ENCODE data around the gene FMN1.

Gene FMN1

GRCh38 chr15:32908135-32908801, 286.2 kb downstream of the FMN1 start:
- Histone ChIP-seq H3K27me3 (ENCODE audit: low read depth, low read length) (no peaks in the 10 kb centered on the region), H3K4me3 (ENCODE audit: low read depth in 1 of 2, low read length in 2 of 2) (no peak overlapping the region), H3K9me3 (ENCODE audit: control insufficient read depth in 1 of 2, low read length in 2 of 2) (no peaks in the 10 kb centered on the region), H3K27ac (ENCODE audit: low read length) (peak overlapping the region; percentile 35), H3K4me1 (ENCODE audit: control insufficient read depth in 1 of 2, insufficient read depth in 2 of 2, low read length in 2 of 2) (peaks cover 4 to 7% of the 10 kb centered on the region in 2 donors), H3K36me3 (ENCODE audit: control insufficient read depth in 1 of 2, insufficient read depth in 2 of 2, low read length in 2 of 2) (no peaks in the 10 kb centered on the region)

DNA sequence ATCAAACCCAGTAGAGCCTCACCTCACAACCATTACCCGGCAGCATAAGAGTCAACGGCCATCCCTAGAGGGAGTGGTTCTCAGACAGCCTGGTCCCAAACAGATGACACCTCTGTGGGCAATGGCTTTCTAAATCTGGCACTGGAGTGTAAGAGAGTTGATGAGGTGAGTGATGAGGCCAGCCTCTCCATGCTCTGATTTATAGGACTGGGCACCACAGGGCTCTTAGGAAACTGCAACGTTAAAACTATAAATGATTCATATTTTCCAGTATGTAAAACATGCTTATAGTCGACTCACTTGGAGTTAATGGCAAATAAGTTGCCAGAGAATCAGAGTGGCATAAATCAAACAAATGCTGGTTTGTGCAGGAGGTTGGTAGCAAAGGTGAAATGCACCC, 289.0 kb downstream of the FMN1 start:
- no peaks in the 10 kb centered on the region for H3K27me3 ChIP-seq (ENCODE audit: low read depth, low read length)
- H3K9me3 ChIP-seq (ENCODE audit: control insufficient read depth in 1 of 2, low read length in 2 of 2): no peaks in the 10 kb centered on the region
- H3K4me3 ChIP-seq (ENCODE audit: low read depth in 1 of 2, low read length in 2 of 2): no peak overlapping the region
- no peaks in the 10 kb centered on the region for H3K36me3 ChIP-seq (ENCODE audit: control insufficient read depth in 1 of 2, insufficient read depth in 2 of 2, low read length in 2 of 2)
- H3K27ac ChIP-seq (ENCODE audit: low read length): no peak overlapping the region
- peaks cover 4 to 7% of the 10 kb centered on the region in 2 donors for H3K4me1 ChIP-seq (ENCODE audit: control insufficient read depth in 1 of 2, insufficient read depth in 2 of 2, low read length in 2 of 2)

GRCh38 chr15:32904448-32904847, 290.1 kb downstream of the FMN1 start:
- Histone ChIP-seq H3K27ac (ENCODE audit: low read length) (no peak overlapping the region), H3K27me3 (ENCODE audit: low read depth, low read length) (no peaks in the 10 kb centered on the region), H3K9me3 (ENCODE audit: control insufficient read depth in 1 of 2, low read length in 2 of 2) (no peaks in the 10 kb centered on the region), H3K36me3 (ENCODE audit: control insufficient read depth in 1 of 2, insufficient read depth in 2 of 2, low read length in 2 of 2) (no peaks in the 10 kb centered on the region), H3K4me1 (ENCODE audit: control insufficient read depth in 1 of 2, insufficient read depth in 2 of 2, low read length in 2 of 2) (peaks cover 4 to 7% of the 10 kb centered on the region in 2 donors), H3K4me3 (ENCODE audit: low read depth in 1 of 2, low read length in 2 of 2) (no peak overlapping the region)

DNA sequence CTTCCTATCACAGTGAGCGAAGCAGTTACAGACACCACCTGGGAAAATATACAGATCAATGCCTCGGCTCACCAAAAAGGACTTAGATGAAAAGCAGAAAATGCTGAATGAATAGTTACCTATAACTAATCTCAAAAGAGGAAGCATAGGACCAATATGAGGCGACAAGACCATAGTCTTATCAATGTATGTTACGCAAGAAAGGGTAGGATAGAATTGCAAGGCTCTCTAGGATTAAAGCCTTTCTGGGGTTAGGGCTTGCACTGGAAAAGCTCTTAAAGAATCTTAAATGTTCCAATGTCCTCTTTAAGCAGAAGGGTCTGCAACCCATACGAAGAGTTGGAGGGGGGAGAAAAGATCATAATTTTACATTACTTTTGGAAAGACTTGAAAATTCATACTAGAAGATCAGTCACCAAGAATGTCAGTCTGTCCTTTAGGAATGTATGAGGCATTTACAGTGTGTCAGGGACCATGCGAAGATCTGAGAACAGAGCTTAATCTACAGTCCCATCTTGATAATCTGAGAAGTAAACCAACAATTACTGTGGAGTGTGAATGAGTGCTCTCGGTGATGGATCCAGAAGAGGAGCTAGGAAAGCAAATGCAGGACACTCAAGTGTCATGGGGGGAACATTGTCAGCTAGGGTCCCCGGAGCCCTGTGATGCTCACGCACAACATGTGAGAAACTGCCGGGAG, 290.8 kb downstream of the FMN1 start:
- Histone ChIP-seq H3K27me3 (ENCODE audit: low read depth, low read length) (no peaks in the 10 kb centered on the region), H3K27ac (ENCODE audit: low read length) (no peak overlapping the region), H3K9me3 (ENCODE audit: control insufficient read depth in 1 of 2, low read length in 2 of 2) (no peaks in the 10 kb centered on the region), H3K4me3 (ENCODE audit: low read depth in 1 of 2, low read length in 2 of 2) (no peak overlapping the region), H3K36me3 (ENCODE audit: control insufficient read depth in 1 of 2, insufficient read depth in 2 of 2, low read length in 2 of 2) (no peaks in the 10 kb centered on the region), H3K4me1 (ENCODE audit: control insufficient read depth in 1 of 2, insufficient read depth in 2 of 2, low read length in 2 of 2) (peaks cover 4 to 7% of the 10 kb centered on the region in 2 donors)

DNA sequence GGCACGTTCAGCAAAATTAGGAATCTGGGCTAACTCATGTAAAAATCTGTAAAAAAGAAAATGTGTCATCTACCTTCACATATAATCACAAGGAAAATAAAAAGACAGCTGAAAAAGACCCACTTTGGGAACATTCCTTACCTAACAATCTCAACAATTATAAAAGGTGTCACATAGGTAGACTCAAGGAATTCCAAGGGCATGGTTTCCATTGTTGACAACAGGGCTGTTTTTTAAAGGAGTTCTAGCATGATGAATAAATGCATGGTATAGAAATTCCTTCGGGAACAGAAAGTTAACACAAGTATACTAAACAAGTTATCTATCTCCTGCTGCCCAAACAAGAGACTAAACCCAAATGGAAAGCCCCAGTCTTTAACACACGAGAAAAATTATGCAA, 292.5 kb downstream of the FMN1 start:
- Histone ChIP-seq H3K27ac (ENCODE audit: low read length) (no peak overlapping the region), H3K9me3 (ENCODE audit: control insufficient read depth in 1 of 2, low read length in 2 of 2) (no peaks in the 10 kb centered on the region), H3K4me1 (ENCODE audit: control insufficient read depth in 1 of 2, insufficient read depth in 2 of 2, low read length in 2 of 2) (no peaks in the 10 kb centered on the region), H3K27me3 (ENCODE audit: low read depth, low read length) (no peaks in the 10 kb centered on the region), H3K36me3 (ENCODE audit: control insufficient read depth in 1 of 2, insufficient read depth in 2 of 2, low read length in 2 of 2) (no peaks in the 10 kb centered on the region), H3K4me3 (ENCODE audit: low read depth in 1 of 2, low read length in 2 of 2) (no peak overlapping the region)

DNA sequence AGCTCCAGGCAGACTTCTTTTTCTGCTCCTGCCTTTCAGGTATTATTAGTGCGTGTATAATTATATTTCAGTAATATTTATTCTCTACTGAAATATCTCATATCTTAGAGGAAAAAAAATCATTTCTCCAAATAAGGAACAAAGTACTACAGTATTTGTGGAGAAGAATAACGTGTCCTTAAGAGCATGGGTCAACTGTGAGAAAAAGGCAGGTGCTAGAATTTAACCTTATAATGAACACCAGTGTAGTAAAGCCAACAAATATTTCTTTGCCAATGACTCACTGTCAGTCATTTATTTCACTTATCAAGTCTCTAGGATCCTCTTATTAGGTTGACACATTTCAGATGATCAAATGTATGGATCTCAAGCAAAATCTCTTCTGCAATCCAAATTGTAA, 293.3 kb downstream of the FMN1 start:
- Histone ChIP-seq H3K36me3 (ENCODE audit: control insufficient read depth in 1 of 2, insufficient read depth in 2 of 2, low read length in 2 of 2) (no peaks in the 10 kb centered on the region), H3K27me3 (ENCODE audit: low read depth, low read length) (no peaks in the 10 kb centered on the region), H3K9me3 (ENCODE audit: control insufficient read depth in 1 of 2, low read length in 2 of 2) (no peaks in the 10 kb centered on the region), H3K4me1 (ENCODE audit: control insufficient read depth in 1 of 2, insufficient read depth in 2 of 2, low read length in 2 of 2) (no peaks in the 10 kb centered on the region), H3K4me3 (ENCODE audit: low read depth in 1 of 2, low read length in 2 of 2) (no peak overlapping the region), H3K27ac (ENCODE audit: low read length) (no peak overlapping the region)

- Histone ChIP-seq H3K27ac (ENCODE audit: low read length) (no peak overlapping the region), H3K27me3 (ENCODE audit: low read depth, low read length) (no peaks in the 10 kb centered on the region), H3K36me3 (ENCODE audit: control insufficient read depth in 1 of 2, insufficient read depth in 2 of 2, low read length in 2 of 2) (no peaks in the 10 kb centered on the region), H3K9me3 (ENCODE audit: control insufficient read depth in 1 of 2, low read length in 2 of 2) (no peaks in the 10 kb centered on the region), H3K4me3 (ENCODE audit: low read depth in 1 of 2, low read length in 2 of 2) (no peak overlapping the region), H3K4me1 (ENCODE audit: control insufficient read depth in 1 of 2, insufficient read depth in 2 of 2, low read length in 2 of 2) (no peaks in the 10 kb centered on the region)
These were observed 295.4 kb downstream of the FMN1 start for GRCh38 chr15:32899126-32899596.

DNA sequence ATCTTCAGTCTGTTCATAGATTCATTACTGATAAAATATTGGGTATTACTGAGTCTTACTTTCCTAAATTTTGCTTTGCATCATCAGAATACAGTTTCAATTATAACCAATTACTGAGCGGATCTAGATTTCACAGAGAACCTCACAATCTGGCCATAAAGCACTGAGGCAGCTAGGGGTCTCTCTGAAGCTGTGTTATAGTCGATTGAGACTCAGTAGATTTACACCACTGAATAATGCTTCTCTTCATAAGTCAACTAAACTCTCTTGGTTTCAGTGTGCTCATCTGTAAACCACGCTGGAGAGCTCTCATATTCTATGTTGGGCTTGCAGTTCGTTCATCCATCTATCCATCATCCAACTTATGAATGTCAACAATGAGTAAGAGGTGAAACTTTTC, 296.1 kb downstream of the FMN1 start:
- Histone ChIP-seq H3K4me3 (ENCODE audit: low read depth in 1 of 2, low read length in 2 of 2) (no peak overlapping the region), H3K27ac (ENCODE audit: low read length) (no peak overlapping the region), H3K9me3 (ENCODE audit: control insufficient read depth in 1 of 2, low read length in 2 of 2) (no peaks in the 10 kb centered on the region), H3K36me3 (ENCODE audit: control insufficient read depth in 1 of 2, insufficient read depth in 2 of 2, low read length in 2 of 2) (no peaks in the 10 kb centered on the region), H3K4me1 (ENCODE audit: control insufficient read depth in 1 of 2, insufficient read depth in 2 of 2, low read length in 2 of 2) (no peaks in the 10 kb centered on the region), H3K27me3 (ENCODE audit: low read depth, low read length) (no peaks in the 10 kb centered on the region)

DNA sequence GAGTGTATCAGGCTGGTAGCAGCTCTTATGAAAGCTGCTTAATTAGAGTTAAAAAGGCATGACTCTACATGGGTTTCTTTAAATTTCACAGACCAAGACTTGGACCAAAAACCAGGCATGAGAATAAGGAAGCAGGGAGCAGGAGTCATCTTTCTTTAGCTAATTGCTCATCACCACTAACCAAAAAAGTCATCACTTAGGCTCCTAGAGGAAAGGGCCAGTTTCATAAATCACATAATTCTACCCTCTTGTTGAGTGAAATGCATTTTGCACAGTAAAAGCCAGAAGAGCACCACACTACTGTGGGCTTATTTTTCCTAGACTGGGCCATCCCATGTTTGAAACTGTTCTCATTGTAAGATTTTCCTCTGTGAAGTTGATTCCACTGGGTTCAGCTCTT, 301.1 kb downstream of the FMN1 start:
- Histone ChIP-seq H3K4me3 (ENCODE audit: low read depth in 1 of 2, low read length in 2 of 2) (no peak overlapping the region), H3K27me3 (ENCODE audit: low read depth, low read length) (no peaks in the 10 kb centered on the region), H3K36me3 (ENCODE audit: control insufficient read depth in 1 of 2, insufficient read depth in 2 of 2, low read length in 2 of 2) (no peaks in the 10 kb centered on the region)

GRCh38 chr15:32889214-32889613, 305.3 kb downstream of the FMN1 start:
- Histone ChIP-seq H3K9me3 (ENCODE audit: control insufficient read depth in 1 of 2, low read length in 2 of 2) (no peaks in the 10 kb centered on the region), H3K36me3 (ENCODE audit: control insufficient read depth in 1 of 2, insufficient read depth in 2 of 2, low read length in 2 of 2) (no peaks in the 10 kb centered on the region), H3K27me3 (ENCODE audit: low read depth, low read length) (no peaks in the 10 kb centered on the region), H3K4me3 (ENCODE audit: low read depth in 1 of 2, low read length in 2 of 2) (no peak overlapping the region), H3K4me1 (ENCODE audit: control insufficient read depth in 1 of 2, insufficient read depth in 2 of 2, low read length in 2 of 2) (peaks cover 0 to 8% of the 10 kb centered on the region in 2 donors), H3K27ac (ENCODE audit: low read length) (no peak overlapping the region)

More for the DNA sequence above, 301.1 kb downstream of the FMN1 start:
- Histone ChIP-seq H3K9me3 (ENCODE audit: control insufficient read depth in 1 of 2, low read length in 2 of 2) (no peaks in the 10 kb centered on the region), H3K27ac (ENCODE audit: low read length) (no peak overlapping the region), H3K4me1 (ENCODE audit: control insufficient read depth in 1 of 2, insufficient read depth in 2 of 2, low read length in 2 of 2) (peaks cover 0 to 8% of the 10 kb centered on the region in 2 donors)

DNA sequence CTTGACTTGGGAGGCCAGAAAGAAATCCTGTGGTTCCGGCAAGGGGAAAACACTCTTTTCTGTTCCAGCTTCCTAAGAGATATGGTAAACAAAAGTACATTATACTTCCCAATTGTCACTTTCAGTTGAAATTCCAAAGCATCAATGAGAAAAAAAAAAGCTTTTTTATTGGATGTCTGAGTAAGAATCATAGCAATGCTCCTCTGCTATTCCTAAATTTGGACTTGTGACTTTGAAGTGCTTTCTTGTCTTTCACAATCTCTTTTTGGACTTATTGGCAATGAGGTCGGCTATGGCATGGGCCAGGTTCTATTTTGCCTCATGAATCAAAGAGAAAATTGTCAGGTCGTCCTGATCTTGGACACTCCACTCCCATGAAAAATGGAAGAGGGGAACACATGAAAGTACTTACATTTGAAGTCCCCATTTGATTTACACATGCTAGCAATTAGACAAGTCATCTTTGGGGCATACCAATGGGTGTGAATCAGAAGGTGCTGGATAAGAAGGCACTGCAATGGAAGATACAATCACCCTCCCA, 306.2 kb downstream of the FMN1 start:
- H3K4me3 ChIP-seq (ENCODE audit: low read depth in 1 of 2, low read length in 2 of 2): no peak overlapping the region
- H3K27ac ChIP-seq (ENCODE audit: low read length): peak overlapping the region; percentile 60
- no peaks in the 10 kb centered on the region for H3K27me3 ChIP-seq (ENCODE audit: low read depth, low read length)
- H3K4me1 ChIP-seq (ENCODE audit: control insufficient read depth in 1 of 2, insufficient read depth in 2 of 2, low read length in 2 of 2): peaks cover 0 to 8% of the 10 kb centered on the region in 2 donors
- no peaks in the 10 kb centered on the region for H3K36me3 ChIP-seq (ENCODE audit: control insufficient read depth in 1 of 2, insufficient read depth in 2 of 2, low read length in 2 of 2)
- no peaks in the 10 kb centered on the region for H3K9me3 ChIP-seq (ENCODE audit: control insufficient read depth in 1 of 2, low read length in 2 of 2)

All from muscle layer of duodenum (tissue), 2 donors.